A673 (cell line): Measurements from ENCODE around the gene NUP88. TPM values are rescaled to one million over a fixed set of nuclear protein-coding genes. Genes with fewer than 3 reads are reported as not detected.
A peak's percentile ranks its signal among the peaks of the same experiment; 100 is the strongest.

ENCODE experiments used
- BruUV-seq: library from RNA; stranded (reverse); fragments of 400-500 nt; replicated peaks from 2 replicates; lab custom pipeline; 2021; lab: Mats Ljungman, UMichigan
- CTCF ChIA-PET: fragments of 300-600 bp; sonication (Branson Sonifier 250); formaldehyde crosslinking; loops from one replicate; lab custom pipeline; 2022; ENCODE audit warnings: antibody characterized with exemption; lab: Charles Lee
- POLR2A ChIA-PET: fragments of 300-600 bp; sonication (Branson Sonifier 250); formaldehyde crosslinking; loops from one replicate; lab custom pipeline; 2022; ENCODE audit warnings: antibody characterized with exemption; ENCODE audit not compliant: low non-redundant PET; lab: Charles Lee
- DNase-seq: peaks from one replicate; pipeline ENCODE4 v3.0.0-alpha.2; 2015; ENCODE audit warnings: low spot score
- H3K27ac ChIP-seq: fragments of 200-600 bp; sonication (generic); 2 replicates; pipeline ENCODE4 v1.5.1; 2016; ENCODE audit warnings: mixed run types, low read depth, mild to moderate bottlenecking, mixed read lengths, antibody characterized with exemption, low read length; ENCODE audit not compliant: poor library complexity, severe bottlenecking
- H3K27me3 ChIP-seq: fragments of 200-600 bp; sonication (generic); replicated peaks from 2 replicates; pipeline ENCODE4 v1.6.1; 2017; ENCODE audit warnings: mixed run types, low read depth, mild to moderate bottlenecking, mixed read lengths, antibody characterized with exemption, low read length; ENCODE audit not compliant: insufficient read depth, poor library complexity
- H3K36me3 ChIP-seq: fragments of 200-600 bp; sonication (generic); 2 replicates; pipeline ENCODE4 v1.6.1; 2016; ENCODE audit warnings: mixed run types, mild to moderate bottlenecking, mixed read lengths, antibody characterized with exemption, low read length; ENCODE audit not compliant: insufficient read depth, poor library complexity, severe bottlenecking
- H3K4me1 ChIP-seq: fragments of 200-600 bp; sonication (generic); 2 replicates; pipeline ENCODE4 v1.6.1; 2017; ENCODE audit warnings: mixed run types, mild to moderate bottlenecking, mixed read lengths, antibody characterized with exemption, low read length; ENCODE audit not compliant: insufficient read depth, poor library complexity, severe bottlenecking
- H3K4me3 ChIP-seq: fragments of 200-600 bp; sonication (generic); 2 replicates; pipeline ENCODE4 v1.5.1; 2016; ENCODE audit warnings: low read depth, mixed run types, mild to moderate bottlenecking, mixed read lengths, low read length; ENCODE audit not compliant: poor library complexity, severe bottlenecking
- H3K9me3 ChIP-seq: fragments of 200-600 bp; sonication (generic); 2 replicates; pipeline ENCODE4 v1.6.1; 2016; ENCODE audit warnings: mixed run types, low read depth, mild to moderate bottlenecking, mixed read lengths, antibody characterized with exemption, low read length; ENCODE audit not compliant: poor library complexity, severe bottlenecking
- EZH2 ChIP-seq: fragments of 200-600 bp; sonication (generic); IDR thresholded peaks from 2 replicates; pipeline ENCODE4 v1.6.1; 2017; ENCODE audit warnings: borderline replicate concordance, low read depth, mild to moderate bottlenecking, mixed read lengths, antibody characterized with exemption, low read length; ENCODE audit not compliant: poor library complexity, severe bottlenecking
- intact Hi-C: fragments of 100-400 bp; cut with micrococcal nuclease; formaldehyde crosslinking; loops from one replicate; pipeline ENCODE4 v1.10.0; 2022; ENCODE audit not compliant: unreplicated experiment
- total RNA-seq: library from RNA; stranded (reverse); gene quantifications from 2 replicates; pipeline ENCODE4 v1.2.3, GENCODE V29; 2021
- TF ChIP-seq, protein P1 (sequence below): fragments of 300-800, 200-600 bp; sonication (generic); conservative IDR thresholded peaks from 2 replicates; pipeline ENCODE4 v1.5.1; 2017; ENCODE audit warnings: low read depth, mild to moderate bottlenecking, antibody characterized with exemption, low read length, moderate library complexity, mixed read lengths

Gene NUP88
- total RNA-seq, 1 experiment from 2014 or later: 132 TPM

DNA sequence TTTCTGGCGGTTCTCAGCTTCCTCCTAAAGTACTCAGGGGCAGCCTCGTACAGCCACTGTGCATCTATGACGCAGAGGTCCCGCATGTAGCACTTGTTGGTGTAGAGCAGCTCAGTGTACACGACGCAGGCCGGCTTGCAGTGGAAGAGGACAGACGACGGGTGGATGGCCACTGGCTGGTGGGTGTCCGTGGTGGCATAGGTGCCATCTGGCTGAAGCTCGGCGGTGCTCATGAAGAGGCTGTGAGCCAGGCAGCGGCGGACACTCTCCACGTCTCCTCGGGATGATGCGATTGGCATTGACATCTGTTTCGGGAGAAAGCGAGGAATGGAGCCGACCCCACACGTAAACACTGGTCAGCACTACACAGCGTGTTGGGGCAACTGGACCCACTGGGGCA lies 24.7 kb upstream of the NUP88 start:
- intact Hi-C loops: no loop called here
- DNase-seq: no peak
- Histone ChIP-seq H3K27me3 (no peaks in the 10 kb centered on the region), H3K9me3 (no peaks in the 10 kb centered on the region), H3K36me3 (peaks cover 45% of the 10 kb centered on the region), H3K4me3 (no peak overlapping the region), H3K4me1 (no peaks in the 10 kb centered on the region), H3K27ac (no peak overlapping the region)
- POLR2A ChIA-PET: no interaction called here
- BruUV-seq: no TSS peak
- CTCF ChIA-PET: no interaction called here
- TF ChIP-seq, protein P1, sequence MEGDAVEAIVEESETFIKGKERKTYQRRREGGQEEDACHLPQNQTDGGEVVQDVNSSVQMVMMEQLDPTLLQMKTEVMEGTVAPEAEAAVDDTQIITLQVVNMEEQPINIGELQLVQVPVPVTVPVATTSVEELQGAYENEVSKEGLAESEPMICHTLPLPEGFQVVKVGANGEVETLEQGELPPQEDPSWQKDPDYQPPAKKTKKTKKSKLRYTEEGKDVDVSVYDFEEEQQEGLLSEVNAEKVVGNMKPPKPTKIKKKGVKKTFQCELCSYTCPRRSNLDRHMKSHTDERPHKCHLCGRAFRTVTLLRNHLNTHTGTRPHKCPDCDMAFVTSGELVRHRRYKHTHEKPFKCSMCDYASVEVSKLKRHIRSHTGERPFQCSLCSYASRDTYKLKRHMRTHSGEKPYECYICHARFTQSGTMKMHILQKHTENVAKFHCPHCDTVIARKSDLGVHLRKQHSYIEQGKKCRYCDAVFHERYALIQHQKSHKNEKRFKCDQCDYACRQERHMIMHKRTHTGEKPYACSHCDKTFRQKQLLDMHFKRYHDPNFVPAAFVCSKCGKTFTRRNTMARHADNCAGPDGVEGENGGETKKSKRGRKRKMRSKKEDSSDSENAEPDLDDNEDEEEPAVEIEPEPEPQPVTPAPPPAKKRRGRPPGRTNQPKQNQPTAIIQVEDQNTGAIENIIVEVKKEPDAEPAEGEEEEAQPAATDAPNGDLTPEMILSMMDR: no peak

DNA sequence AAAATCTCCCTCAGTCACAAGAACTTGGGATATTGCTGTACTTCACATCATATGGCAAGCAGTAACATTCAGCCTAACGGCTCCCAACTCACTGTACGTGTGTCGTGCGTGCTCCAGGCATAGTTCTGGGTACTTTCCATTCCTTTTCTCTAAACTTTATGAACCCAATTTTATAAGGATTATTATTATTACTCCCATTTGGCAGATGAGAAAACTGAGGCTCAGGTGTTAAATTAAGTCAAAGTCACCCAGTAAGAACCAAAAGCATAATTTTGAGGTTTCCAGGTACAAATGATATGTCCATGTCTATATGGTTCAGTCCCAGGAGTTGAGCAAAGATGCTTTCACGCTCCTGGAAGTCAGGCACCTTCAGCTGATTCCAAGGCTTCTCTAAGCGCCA lies 24.3 kb upstream of the NUP88 start:
- no peaks in the 10 kb centered on the region for H3K4me1 ChIP-seq
- intact Hi-C loops: no loop called here
- DNase-seq: no peak
- no peaks in the 10 kb centered on the region for H3K9me3 ChIP-seq
- ChIA-PET CTCF (no interaction called here), POLR2A (no interaction called here)
- no peak overlapping the region for H3K4me3 ChIP-seq
- H3K27me3 ChIP-seq: no peaks in the 10 kb centered on the region
- no peak for TF ChIP-seq EZH2
- TF ChIP-seq, protein P1: no peak
- H3K36me3 ChIP-seq: peaks cover 41% of the 10 kb centered on the region
- no peak overlapping the region for H3K27ac ChIP-seq
- no TSS peak for BruUV-seq

DNA sequence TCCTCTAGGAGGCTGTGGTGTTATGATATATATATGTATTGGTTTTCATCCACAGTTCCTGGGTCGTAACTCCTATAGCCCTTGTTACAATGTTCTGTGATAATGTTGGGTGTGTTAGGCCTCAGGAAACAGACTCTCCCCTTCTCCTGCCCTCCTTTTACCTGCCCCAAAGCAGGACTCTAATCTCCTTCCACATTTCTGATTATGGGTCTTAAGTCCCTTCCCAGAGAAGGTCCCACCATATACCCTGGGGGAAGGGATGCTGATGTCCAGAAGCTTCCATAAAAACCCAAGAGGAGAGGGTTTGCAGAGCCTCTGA lies 19.9 kb upstream of the NUP88 start:
- no peak for DNase-seq
- TF ChIP-seq, protein P1: peak; percentile 20; the same call in 1 of the 2 replicates
- no peak for TF ChIP-seq EZH2
- H3K27me3 ChIP-seq: no peaks in the 10 kb centered on the region
- H3K4me1 ChIP-seq: peaks cover 21% of the 10 kb centered on the region
- CTCF ChIA-PET: interaction anchor here (0.7 to 1.3 kb wide), 8 partner anchors 10 to 997 kb away, joined by 3 to 6 read pairs (median 4); partner anchors contain the start of genes DHX33 and NUP88
- H3K4me3 ChIP-seq: peak overlapping the region; percentile 96
- H3K9me3 ChIP-seq: no peaks in the 10 kb centered on the region
- intact Hi-C loops: loop anchor here (10.0 kb wide), 1 partner anchor 185 kb away; no protein-coding TSS in a partner anchor
- peak overlapping the region; percentile 86 for H3K27ac ChIP-seq
- POLR2A ChIA-PET: no interaction called here
- peaks cover 56% of the 10 kb centered on the region for H3K36me3 ChIP-seq
- no TSS peak for BruUV-seq
